ENCODE measurements around the gene JUN.

- no peak for TF ChIP-seq CTCF (IDR thresholded peaks at IDR 0.05)
- no peak for TF ChIP-seq POLR2A (IDR thresholded peaks at IDR 0.05)
These were observed 25.6 kb upstream of the JUN start for GRCh38 chr1:58809325-58810010.

Data from adrenal gland (tissue), 5 donors.